SK-N-SH treated with all-trans-retinoic acid at 6 μM for 48 hours (cell line): ENCODE data around the gene KIF3B.

Source experiments
- OSR1 ChIP-seq: fragments of 250-450 bp; sonication (Bioruptor Pico); IDR thresholded peaks from 2 replicates; pipeline ENCODE4 v1.8.0; 2022; ENCODE audit warnings: moderate library complexity, mild to moderate bottlenecking, inconsistent platforms
- POU6F1 ChIP-seq: fragments of 250-450 bp; sonication (Bioruptor Pico); IDR thresholded peaks from 2 replicates; pipeline ENCODE4 v1.8.0; 2021; ENCODE audit warnings: low read depth, mild to moderate bottlenecking, moderate library complexity, borderline replicate concordance
- ZFP3 ChIP-seq: fragments of 250-450 bp; sonication (Bioruptor Pico); IDR thresholded peaks from 2 replicates; pipeline ENCODE4 v1.5.0; 2020; ENCODE audit warnings: mild to moderate bottlenecking, moderate library complexity

GRCh38 chr20:32301719-32302506 lies 24.5 kb downstream of the KIF3B start:
- TF ChIP-seq POU6F1 (CRISPR knock-in tag) (no peak), ZFP3 (no peak), OSR1 (no peak)
